Endothelial cell of umbilical vein (primary cell): ENCODE data around the gene ARPC1A. TPM values are rescaled to one million over a fixed set of nuclear protein-coding genes. Genes with fewer than 3 reads are reported as not detected.

ENCODE experiments used
- BruUV-seq: library from RNA; stranded (reverse); fragments of 400-500 nt; replicated peaks from 2 replicates; lab custom pipeline; 2021; lab: Mats Ljungman, UMichigan
- CTCF ChIA-PET: fragments of 300-600, 350-600 bp; sonication (Branson Sonifier 250); formaldehyde crosslinking; loops from one replicate; lab custom pipeline; 2021; ENCODE audit warnings: antibody characterized with exemption, inconsistent platforms; lab: Charles Lee
- POLR2A ChIA-PET: fragments of 300-600, 350-600 bp; sonication (Branson Sonifier 250); formaldehyde crosslinking; loops from one replicate; lab custom pipeline; 2021; ENCODE audit warnings: antibody characterized with exemption, inconsistent platforms; lab: Charles Lee
- DNase-seq: peaks from one replicate; pipeline ENCODE4 v3.0.0-alpha.2; 2011; ENCODE audit warnings: low read depth, low spot score
- FAIRE-seq: peaks from 2 replicates; lab custom pipeline; 2011; peaks lifted over from hg19 to GRCh38; lab: Jason Lieb, UNC
- H2AFZ ChIP-seq: 2 replicates; pipeline ENCODE4 v1.6.0; 2012; ENCODE audit warnings: low read depth, low read length, control low read depth, inconsistent platforms
- H3K27ac ChIP-seq: 2 replicates; pipeline ENCODE4 v1.5.1; 2011; ENCODE audit warnings: low read depth, mild to moderate bottlenecking, control low read depth, low read length, moderate library complexity; ENCODE audit not compliant: insufficient read depth
- H3K27me3 ChIP-seq, 2 experiments: 2 replicates each; pipeline versions ENCODE4 v1.6.0 to v1.6.1; 2011; ENCODE audit warnings: low read length in 2 of 2, mixed read lengths in 1 of 2; ENCODE audit not compliant: control insufficient read depth in 2 of 2, insufficient read depth in 2 of 2
- H3K36me3 ChIP-seq, 2 experiments: 2 replicates in 1 of 2; 3 replicates in 1 of 2; pipeline ENCODE4 v1.5.1; 2011; ENCODE audit warnings: low read length in 2 of 2, mild to moderate bottlenecking in 1 of 2, moderate library complexity in 1 of 2; ENCODE audit not compliant: control insufficient read depth in 2 of 2, insufficient read depth in 2 of 2; ENCODE audit errors: extremely low read depth in 1 of 2
- H3K4me1 ChIP-seq: 3 replicates; pipeline ENCODE4 v1.5.1; 2011; ENCODE audit warnings: mild to moderate bottlenecking, low read length; ENCODE audit not compliant: control insufficient read depth, insufficient read depth; ENCODE audit errors: extremely low read depth
- H3K4me2 ChIP-seq: 2 replicates; pipeline ENCODE4 v1.6.1; 2011; ENCODE audit warnings: low read length, control low read depth, mixed read lengths; ENCODE audit not compliant: insufficient read depth
- H3K4me3 ChIP-seq, 3 experiments: fragments of 200-600 bp in 1 of 3; sonication (generic), shearing (Covaris generic) in 1 of 3; replicated peaks in 1 of 3; 2 replicates each; pipeline ENCODE4 v1.5.1; 2011 to 2016; ENCODE audit warnings: control low read depth in 3 of 3, low read length in 3 of 3, mild to moderate bottlenecking in 2 of 3, inconsistent platforms in 1 of 3, low read depth in 1 of 3, moderate library complexity in 1 of 3; ENCODE audit not compliant: insufficient read depth in 1 of 3
- H3K79me2 ChIP-seq: 2 replicates; pipeline ENCODE4 v1.6.0; 2012; ENCODE audit warnings: low read length, inconsistent platforms; ENCODE audit not compliant: control insufficient read depth, insufficient read depth
- H3K9ac ChIP-seq: replicated peaks from 2 replicates; pipeline ENCODE3; 2011; ENCODE audit warnings: low read length, control low read depth; ENCODE audit not compliant: insufficient read depth; ENCODE audit errors: extremely low read depth
- H3K9me1 ChIP-seq: replicated peaks from 3 replicates; pipeline ENCODE4 v1.6.0; 2011; ENCODE audit warnings: mild to moderate bottlenecking, low read length; ENCODE audit not compliant: control insufficient read depth, insufficient read depth; ENCODE audit errors: extremely low read depth
- H3K9me3 ChIP-seq: replicated peaks from 2 replicates; pipeline ENCODE4 v1.5.1; 2012; ENCODE audit warnings: low read length, inconsistent platforms; ENCODE audit not compliant: control insufficient read depth, insufficient read depth
- H4K20me1 ChIP-seq: replicated peaks from 2 replicates; pipeline ENCODE3; 2011; ENCODE audit warnings: mild to moderate bottlenecking, low read length; ENCODE audit not compliant: control insufficient read depth, insufficient read depth; ENCODE audit errors: extremely low read depth
- CTCF ChIP-seq, 2 donors: IDR thresholded peaks; 1 replicate in 1 of 2; 2 replicates in 1 of 2; pipeline ENCODE4 v1.5.1; 2011; ENCODE audit warnings: low read length in 2 of 2, mild to moderate bottlenecking in 2 of 2, moderate library complexity in 2 of 2, control low read depth in 1 of 2, inconsistent platforms in 1 of 2, low read depth in 1 of 2; ENCODE audit not compliant: insufficient read depth in 1 of 2; ENCODE audit errors: extremely low read depth in 1 of 2
- EZH2 ChIP-seq: IDR thresholded peaks from 2 replicates; pipeline ENCODE4 v1.6.1; 2012; ENCODE audit warnings: borderline replicate concordance, low read depth, mild to moderate bottlenecking, moderate library complexity, low read length, inconsistent platforms; ENCODE audit not compliant: severe bottlenecking
- FOS ChIP-seq: IDR thresholded peaks from 2 replicates; pipeline ENCODE4 v1.6.1; 2011; ENCODE audit warnings: mild to moderate bottlenecking, low read length, moderate library complexity, borderline replicate concordance; ENCODE audit not compliant: insufficient read depth
- GATA2 ChIP-seq: IDR thresholded peaks from 2 replicates; pipeline ENCODE4 v1.7.0; 2011; ENCODE audit warnings: low read depth, mild to moderate bottlenecking, moderate library complexity, mixed read lengths, low read length; ENCODE audit not compliant: insufficient read length, insufficient read depth
- JUN ChIP-seq: IDR thresholded peaks from 2 replicates; pipeline ENCODE4 v1.6.1; 2011; ENCODE audit warnings: borderline replicate concordance, low read depth; ENCODE audit not compliant: insufficient read length, insufficient read depth
- MAX ChIP-seq: IDR thresholded peaks from 2 replicates; pipeline ENCODE4 v1.6.1; 2011; ENCODE audit not compliant: insufficient read depth, insufficient read length
- MYC ChIP-seq: IDR thresholded peaks from one replicate; pipeline ENCODE4 v1.6.1; 2011; ENCODE audit warnings: mild to moderate bottlenecking, low read depth, low read length
- POLR2A ChIP-seq: IDR thresholded peaks from 2 replicates; pipeline ENCODE4 v1.6.1; 2012; ENCODE audit warnings: low read depth, mild to moderate bottlenecking, control low read depth, low read length
- POLR2AphosphoS5 ChIP-seq: IDR thresholded peaks from 2 replicates; pipeline ENCODE4 v1.6.1; 2012; ENCODE audit warnings: low read depth, mild to moderate bottlenecking, control low read depth, low read length, moderate library complexity; ENCODE audit not compliant: insufficient read depth
- dilution Hi-C: fragments of 300-500 bp; cut with MboI; formaldehyde crosslinking; loops from one replicate; pipeline ENCODE4 v1.15.0; 2019; ENCODE audit warnings: low sequenced_read_pairs; ENCODE audit not compliant: extremely low pct_ligation_motif_present
- intact Hi-C: fragments of 100-400 bp; cut with micrococcal nuclease; formaldehyde crosslinking; loops from one replicate; pipeline ENCODE4 v1.10.0; 2022
- polyA plus RNA-seq, 4 experiments: library from polyadenylated mRNA; depleted of rRNA in 3 of 4; stranded (reverse) in 3 of 4; unstranded in 1 of 4; fragments of >200 nt; gene quantifications; 2 replicates each; pipeline versions ENCODE4 v1.2.1 to v1.2.3, GENCODE V29; 2011 to 2012; ENCODE audit warnings: missing spikeins in 1 of 4
- total RNA-seq: library from RNA; stranded (reverse); gene quantifications from 2 replicates; pipeline ENCODE4 v1.2.3, GENCODE V29; 2021

Gene ARPC1A
- total and polyA plus RNA-seq, 2 donors (not counting 3 experiments of a cell fraction or from before 2014, with no cell fraction given), result 200 to 243 TPM

GRCh38 chr7:99390941-99391602 lies 65.4 kb downstream of the ARPC1A start:
- POLR2A ChIA-PET, result interaction anchor here (0.7 kb wide), 1 partner anchor 451 kb away, joined by 3 read pairs; no protein-coding TSS in a partner anchor
- FAIRE-seq, result no peak
- no peak for DNase-seq
- no peak overlapping the region for H2AFZ ChIP-seq
- intact Hi-C loops (no loop called here), dilution Hi-C loops (no loop called here)
- no peaks in the 10 kb centered on the region for H3K9me1 ChIP-seq
- H3K9ac ChIP-seq, result no peak overlapping the region
- H3K4me2 ChIP-seq, result no peak overlapping the region
- H3K36me3 ChIP-seq, result peaks cover 28 to 54% of the 10 kb centered on the region in 2 experiments
- H3K4me1 ChIP-seq, result peaks cover 16% of the 10 kb centered on the region
- H3K79me2 ChIP-seq, result peaks cover 11% of the 10 kb centered on the region
- no peaks in the 10 kb centered on the region for H3K9me3 ChIP-seq
- TF ChIP-seq GATA2 (no peak), CTCF (IDR thresholded peaks at IDR 0.05; ENCODE audit: extremely low read depth in 1 of 2, insufficient read depth in 1 of 2, low read depth in 1 of 2, low read length in 2 of 2) (no peak), FOS (no peak), POLR2A (no peak), POLR2AphosphoS5 (no peak), MAX (no peak), JUN (no peak), MYC (no peak), EZH2 (no peak)
- BruUV-seq, result no TSS peak
- no peak overlapping the region for H3K27ac ChIP-seq
- CTCF ChIA-PET, result interaction anchor here (3.7 kb wide), 1 partner anchor 26 kb away, joined by 11 read pairs; no protein-coding TSS in a partner anchor
- H3K4me3 ChIP-seq, result no peak overlapping the region
- H3K27me3 ChIP-seq, result no peaks in the 10 kb centered on the region
- H4K20me1 ChIP-seq, result no peaks in the 10 kb centered on the region
